GM03348 (cell line): ENCODE data around the gene PARPBP.
"Not testable (repeated sequence)": the region's sequence is repeated elsewhere in the genome, so short reads cannot be mapped to it uniquely, and the experiment has no call there.

Experiments
- DNase-seq: peaks from one replicate; pipeline ENCODE4 v3.0.0; 2012; ENCODE audit warnings: low spot score

PARPBP gene

GRCh38 chr12:102147062-102147587 lies 27.1 kb downstream of the PARPBP start:
- not testable (repeated sequence) for DNase-seq

- not testable (repeated sequence) for DNase-seq
These were observed 35.2 kb downstream of the PARPBP start for GRCh38 chr12:102155206-102155605.

GRCh38 chr12:102163383-102163782 lies 43.4 kb downstream of the PARPBP start:
- no peak for DNase-seq

GRCh38 chr12:102167821-102168604 lies 48.0 kb downstream of the PARPBP start:
- peak; percentile 31 for DNase-seq

- peak; percentile 31 for DNase-seq
These were observed 50.1 kb downstream of the PARPBP start for GRCh38 chr12:102169922-102170621.

- no peak for DNase-seq
These were observed 52.0 kb downstream of the PARPBP start for GRCh38 chr12:102171951-102172350.

- DNase-seq: peak; percentile 35
These were observed 52.5 kb downstream of the PARPBP start for GRCh38 chr12:102172436-102172835.

- DNase-seq: no peak
These were observed 54.1 kb downstream of the PARPBP start for GRCh38 chr12:102174117-102174516.

- no peak for DNase-seq
These were observed 54.8 kb downstream of the PARPBP start for GRCh38 chr12:102174761-102175160.

- DNase-seq: no peak
These were observed 62.7 kb downstream of the PARPBP start for GRCh38 chr12:102182635-102183034.

GRCh38 chr12:102195826-102196225 lies 75.8 kb downstream of the PARPBP start:
- no peak for DNase-seq

- DNase-seq: no peak
These were observed 77.8 kb downstream of the PARPBP start, which contains the start of gene PMCH for GRCh38 chr12:102197789-102198188. Gene PMCH, minus strand, starts transcription at chr12:102197833. Its CDS starts 63 bp downstream, at chr12:102197770.

GRCh38 chr12:102201436-102202061 lies 81.6 kb downstream of the PARPBP start:
- DNase-seq: no peak

- no peak for DNase-seq
These were observed 82.6 kb downstream of the PARPBP start for GRCh38 chr12:102202556-102202955.

GRCh38 chr12:102204025-102204424 lies 84.0 kb downstream of the PARPBP start:
- DNase-seq: no peak

- peak; percentile 7 for DNase-seq
These were observed 96.2 kb downstream of the PARPBP start for GRCh38 chr12:102215992-102216691.

GRCh38 chr12:102220736-102221135 lies 100.8 kb downstream of the PARPBP start:
- DNase-seq: no peak

GRCh38 chr12:102227954-102228353 lies 108.0 kb downstream of the PARPBP start:
- DNase-seq: no peak

- DNase-seq: no peak
These were observed 112.1 kb downstream of the PARPBP start for GRCh38 chr12:102232036-102232435.

- peak; percentile 57 for DNase-seq
These were observed 112.5 kb downstream of the PARPBP start for GRCh38 chr12:102232446-102232845.

- DNase-seq: no peak
These were observed 114.6 kb downstream of the PARPBP start for GRCh38 chr12:102234599-102234998.

- not testable (repeated sequence) for DNase-seq
These were observed 120.9 kb downstream of the PARPBP start for GRCh38 chr12:102240859-102241258.
